SK-N-SH (cell line): ENCODE results near the gene TRIM66. TPM values are rescaled to one million over a fixed set of nuclear protein-coding genes. Genes with fewer than 3 reads are reported as not detected.

Source experiments
- CTCF ChIA-PET: fragments of 300-600, 350-600 bp; formaldehyde crosslinking; extraction: SDS; loops from one replicate; lab custom pipeline; 2021; lab: Yijun Ruan, JAX
- POLR2A ChIA-PET: fragments of 350-600 bp; sonication (Branson Sonifier 250); formaldehyde crosslinking; extraction: SDS; loops from one replicate; lab custom pipeline; 2020; ENCODE audit warnings: antibody characterized with exemption, inconsistent platforms; lab: Yijun Ruan, JAX
- DNase-seq: peaks from one replicate; pipeline ENCODE4 v3.0.0; 2012
- H2AFZ ChIP-seq: fragments of 200-600 bp; sonication (generic); 2 replicates; pipeline ENCODE4 v1.8.1; 2016; ENCODE audit warnings: antibody characterized with exemption, mild to moderate bottlenecking, low read depth
- H3F3A ChIP-seq: fragments of 200-600 bp; sonication (generic); replicated peaks from 2 replicates; pipeline ENCODE3; 2016; ENCODE audit warnings: antibody characterized with exemption, mild to moderate bottlenecking; ENCODE audit not compliant: insufficient read depth
- H3K27ac ChIP-seq, 2 experiments: fragments of 200-500 bp in 1 of 2; fragments of 200-600 bp in 1 of 2; sonication (Bioruptor generic) in 1 of 2; sonication (generic), shearing (Covaris generic) in 1 of 2; 2 replicates each; pipeline versions ENCODE4 v1.5.1 to v1.6.1; 2014 to 2016; ENCODE audit warnings: low read depth in 2 of 2, inconsistent platforms in 1 of 2, low read length in 1 of 2, mild to moderate bottlenecking in 1 of 2, mixed read lengths in 1 of 2
- H3K27me3 ChIP-seq: fragments of 200-600 bp; sonication (generic), shearing (Covaris generic); 2 replicates; pipeline ENCODE4 v1.6.1; 2016; ENCODE audit warnings: mixed run types; ENCODE audit not compliant: insufficient read depth
- H3K36me3 ChIP-seq, 2 experiments: fragments of 200-500 bp in 1 of 2; fragments of 200-600 bp in 1 of 2; sonication (Bioruptor generic) in 1 of 2; sonication (generic) in 1 of 2; replicated peaks in 1 of 2; 2 replicates each; pipeline versions ENCODE3 to v1.5.1; 2014 to 2016; ENCODE audit warnings: low read length in 1 of 2, mild to moderate bottlenecking in 1 of 2; ENCODE audit not compliant: insufficient read depth in 2 of 2, control insufficient read depth in 1 of 2
- H3K4me1 ChIP-seq, 2 experiments: fragments of 200-500 bp in 1 of 2; fragments of 200-600 bp in 1 of 2; sonication (Bioruptor generic) in 1 of 2; sonication (generic), shearing (Covaris generic) in 1 of 2; 2 replicates each; pipeline versions ENCODE4 v1.5.1 to v1.6.1; 2014 to 2016; ENCODE audit warnings: low read depth in 1 of 2, low read length in 1 of 2, mixed run types in 1 of 2; ENCODE audit not compliant: insufficient read depth in 2 of 2, control insufficient read depth in 1 of 2
- H3K4me2 ChIP-seq: fragments of 200-600 bp; sonication (generic), shearing (Covaris generic); 2 replicates; pipeline ENCODE4 v1.6.1; 2017; ENCODE audit warnings: mixed run types
- H3K4me3 ChIP-seq, 2 experiments: fragments of 200-500 bp in 1 of 2; fragments of 200-600 bp in 1 of 2; sonication (Bioruptor generic) in 1 of 2; sonication (generic), shearing (Covaris generic) in 1 of 2; 2 replicates each; pipeline versions ENCODE4 v1.5.1 to v1.8.1; 2014 to 2016; ENCODE audit warnings: low read depth in 2 of 2, inconsistent platforms in 1 of 2, low read length in 1 of 2, mild to moderate bottlenecking in 1 of 2, mixed read lengths in 1 of 2, moderate library complexity in 1 of 2
- H3K79me2 ChIP-seq: fragments of 200-600 bp; sonication (generic); 2 replicates; pipeline ENCODE4 v1.8.1; 2017; ENCODE audit warnings: mild to moderate bottlenecking; ENCODE audit not compliant: insufficient read depth
- H3K9ac ChIP-seq: fragments of 200-600 bp; sonication (generic); 2 replicates; pipeline ENCODE4 v1.6.1; 2017; ENCODE audit warnings: mixed run types
- H3K9me2 ChIP-seq: fragments of 200-600 bp; sonication (generic); 2 replicates; pipeline ENCODE4 v1.6.1; 2017; ENCODE audit warnings: mixed run types
- H3K9me3 ChIP-seq: fragments of 200-600 bp; sonication (generic); 2 replicates; pipeline ENCODE4 v1.6.1; 2017; ENCODE audit warnings: mixed run types, mild to moderate bottlenecking, moderate library complexity
- H4K20me1 ChIP-seq: fragments of 200-600 bp; sonication (generic); 2 replicates; pipeline ENCODE4 v1.6.1; 2017; ENCODE audit warnings: mild to moderate bottlenecking, mixed run types; ENCODE audit not compliant: insufficient read depth
- FOXM1 ChIP-seq: IDR thresholded peaks from 2 replicates; pipeline ENCODE4 v1.4.0; 2012; ENCODE audit warnings: low read depth, mild to moderate bottlenecking
- IRF3 ChIP-seq: fragments of 150-350 bp; IDR thresholded peaks from 2 replicates; pipeline ENCODE4 v1.6.1; 2016; ENCODE audit warnings: mild to moderate bottlenecking, low read depth, low read length
- MEF2A ChIP-seq: IDR thresholded peaks from 2 replicates; pipeline ENCODE4 v1.4.0; 2012; ENCODE audit warnings: low read depth, borderline replicate concordance
- MXI1 ChIP-seq: IDR thresholded peaks from 2 replicates; pipeline ENCODE4 v1.6.1; 2012; ENCODE audit warnings: mild to moderate bottlenecking, low read depth, low read length, improper control_type of control experiment
- NFIC ChIP-seq: IDR thresholded peaks from 2 replicates; pipeline ENCODE4 v1.4.0; 2012; ENCODE audit warnings: borderline replicate concordance
- PBX3 ChIP-seq: IDR thresholded peaks from 2 replicates; pipeline ENCODE4; 2012
- REST ChIP-seq: IDR thresholded peaks from 2 replicates; pipeline ENCODE4 v1.6.1; 2012; ENCODE audit warnings: mild to moderate bottlenecking, low read depth, low read length, moderate library complexity
- RXRA ChIP-seq: IDR thresholded peaks from 2 replicates; pipeline ENCODE4 v1.4.0; 2012; ENCODE audit warnings: low read depth, mild to moderate bottlenecking, borderline replicate concordance
- SIN3A ChIP-seq: IDR thresholded peaks from 2 replicates; pipeline ENCODE4 v1.6.1; 2012; ENCODE audit warnings: low read depth, mild to moderate bottlenecking, low read length, moderate library complexity, borderline replicate concordance
- TCF12 ChIP-seq: IDR thresholded peaks from 2 replicates; pipeline ENCODE4 v1.4.0; 2012
- ZBTB33 ChIP-seq: IDR thresholded peaks from 2 replicates; pipeline ENCODE4 v1.4.0; 2012; ENCODE audit warnings: low read depth, borderline replicate concordance
- WGBS: methylation state at CpG from one replicate; pipeline ENCODE4 v1.1.6; 2017; ENCODE audit warnings: low lambda C conversion rate; 5-methylcytosine and 5-hydroxymethylcytosine counted together
- polyA plus RNA-seq, 3 experiments: library from polyadenylated mRNA; depleted of rRNA; stranded (reverse); fragments of >200 nt; gene quantifications; 2 replicates each; pipeline ENCODE4 v1.2.3, GENCODE V29; 2012

Gene TRIM66
- polyA plus RNA-seq, 1 of the 3 experiments (the other 2 are of a cell fraction) = 6.4 TPM

- POLR2A ChIA-PET = interaction anchor here (1.4 kb wide), 1 partner anchor 14 kb away, joined by 3 read pairs; no protein-coding TSS in a partner anchor
- Histone ChIP-seq H3K4me2 (peak overlapping the region; percentile 66), H3K4me3 (no peak overlapping the region), H3K9ac (peak overlapping the region; percentile 49; the same call in 1 of the 2 replicates), H2AFZ (peak overlapping the region; percentile 37; the same call in 1 of the 2 replicates)
- TF ChIP-seq NFIC = no peak
- TF ChIP-seq, all 33 proteins: peak for 0
- DNase-seq = no peak
- WGBS = 100% methylated on average over 2 of the region's 2 CpGs
- Histone ChIP-seq H3K27ac (peak overlapping the region; percentile 74 to 94), H3K79me2 (no peaks in the 10 kb centered on the region), H3K9me2 (no peaks in the 10 kb centered on the region), H3K27me3 (no peaks in the 10 kb centered on the region), H3F3A (peaks cover 32% of the 10 kb centered on the region), H3K36me3 (peaks cover 2 to 11% of the 10 kb centered on the region in 2 experiments), H3K4me1 (peaks cover 12 to 15% of the 10 kb centered on the region in 2 experiments), H4K20me1 (no peaks in the 10 kb centered on the region; the same call in 1 of the 2 replicates), H3K9me3 (no peaks in the 10 kb centered on the region)
- CTCF ChIA-PET = no interaction called here
Measured at GRCh38 chr11:8672346-8672745, 10.1 kb downstream of the TRIM66 start.

GRCh38 chr11:8671651-8672062, 10.8 kb downstream of the TRIM66 start:
- Histone ChIP-seq H3K4me2 (peak overlapping the region; percentile 66), H3F3A (peaks cover 32% of the 10 kb centered on the region), H3K79me2 (no peaks in the 10 kb centered on the region), H4K20me1 (no peaks in the 10 kb centered on the region; the same call in 1 of the 2 replicates), H3K36me3 (peaks cover 2 to 11% of the 10 kb centered on the region in 2 experiments), H3K9me3 (no peaks in the 10 kb centered on the region), H2AFZ (0 out of 2 replicates have a peak overlapping the region, but pooled peaks have one; percentile 23), H3K27ac (peak overlapping the region; percentile 74 to 94), H3K4me1 (peaks cover 12 to 15% of the 10 kb centered on the region in 2 experiments), H3K9ac (peak overlapping the region; percentile 49; the same call in 1 of the 2 replicates), H3K27me3 (no peaks in the 10 kb centered on the region), H3K9me2 (no peaks in the 10 kb centered on the region), H3K4me3 (no peak overlapping the region)
- 20% methylated on average over 1 of the region's 1 CpG for WGBS
- no peak for DNase-seq
- POLR2A ChIA-PET = interaction anchor here (1.2 to 1.4 kb wide), 2 partner anchors 10 to 13 kb away, joined by 3 read pairs; no protein-coding TSS in a partner anchor
- 0 out of 2 replicates have a peak, but pooled peaks have one; percentile 3 for TF ChIP-seq TCF12
- TF ChIP-seq SIN3A = 0 out of 2 replicates have a peak, but pooled peaks have one; percentile 7
- no peak for TF ChIP-seq IRF3
- TF ChIP-seq ZBTB33 = no peak
- 0 out of 2 replicates have a peak, but pooled peaks have one; percentile 9 for TF ChIP-seq FOXM1
- CTCF ChIA-PET = no interaction called here

- CTCF ChIA-PET = no interaction called here
- Histone ChIP-seq H3K79me2 (no peaks in the 10 kb centered on the region), H3K36me3 (peaks cover 2 to 10% of the 10 kb centered on the region in 2 experiments), H2AFZ (peak overlapping the region; percentile 61; the same call in 1 of the 2 replicates), H3K4me2 (peak overlapping the region; percentile 70), H3K27me3 (no peaks in the 10 kb centered on the region), H3K4me3 (0 out of 4 replicates have a peak overlapping the region, but pooled peaks of 1 of the 2 experiments have one; percentile 25), H3K9me2 (no peaks in the 10 kb centered on the region), H4K20me1 (no peaks in the 10 kb centered on the region; the same call in 1 of the 2 replicates), H3F3A (peaks cover 35% of the 10 kb centered on the region), H3K9me3 (no peaks in the 10 kb centered on the region), H3K27ac (peak overlapping the region; percentile 74 to 94), H3K4me1 (peaks cover 12 to 15% of the 10 kb centered on the region in 2 experiments), H3K9ac (peak overlapping the region; percentile 56)
- 8% methylated on average over 4 of the region's 4 CpGs for WGBS
- POLR2A ChIA-PET = interaction anchor here (1.2 to 1.4 kb wide), 2 partner anchors 11 to 13 kb away, joined by 3 read pairs; no protein-coding TSS in a partner anchor
- DNase-seq = peak; percentile 32
- TF ChIP-seq SIN3A = no peak
- TF ChIP-seq MEF2A = no peak
- TF ChIP-seq PBX3 = peak; percentile 40
- no peak for TF ChIP-seq REST
- peak; percentile 63; the same call in 1 of the 2 replicates for TF ChIP-seq RXRA
- no peak for TF ChIP-seq MXI1
Measured at GRCh38 chr11:8671193-8671612, 11.3 kb downstream of the TRIM66 start.
